Subcutaneous abdominal adipose tissue (tissue), 5 donors: Measurements from ENCODE around the gene MRGPRG.

Source experiments
- H3K27ac ChIP-seq: one replicate; pipeline ENCODE4 v1.7.0; 2013; ENCODE audit warnings: low read depth, mild to moderate bottlenecking, inconsistent platforms, low read length, moderate library complexity
- H3K27me3 ChIP-seq, 5 donors: one replicate each; pipeline ENCODE4 v1.7.0; 2013; ENCODE audit warnings: low read length in 5 of 5, inconsistent platforms in 1 of 5; ENCODE audit not compliant: control insufficient read depth in 5 of 5, insufficient read depth in 4 of 5
- H3K36me3 ChIP-seq, 5 donors: one replicate each; pipeline ENCODE4 v1.7.0; 2013; ENCODE audit warnings: low read length in 5 of 5; ENCODE audit not compliant: control insufficient read depth in 5 of 5, insufficient read depth in 5 of 5
- H3K4me1 ChIP-seq, 5 donors: one replicate each; pipeline ENCODE4 v1.7.0; 2013; ENCODE audit warnings: low read length in 5 of 5, mild to moderate bottlenecking in 3 of 5, moderate library complexity in 1 of 5; ENCODE audit not compliant: control insufficient read depth in 5 of 5, insufficient read depth in 5 of 5
- H3K4me3 ChIP-seq, 5 donors: one replicate each; pipeline ENCODE4 v1.7.0; 2013; ENCODE audit warnings: low read length in 5 of 5, low read depth in 1 of 5
- H3K9ac ChIP-seq, 5 donors: one replicate each; pipeline ENCODE4 v1.7.0; 2013; ENCODE audit warnings: low read length in 5 of 5, mild to moderate bottlenecking in 4 of 5, moderate library complexity in 3 of 5
- H3K9me3 ChIP-seq, 5 donors: one replicate each; pipeline ENCODE4 v1.7.0; 2013; ENCODE audit warnings: low read length in 5 of 5; ENCODE audit not compliant: control insufficient read depth in 5 of 5
- donor health status: healthy.
- donor health status: healthy.
- donor health status: healthy.
- donor health status: healthy.
- donor health status: healthy.

Gene MRGPRG

DNA sequence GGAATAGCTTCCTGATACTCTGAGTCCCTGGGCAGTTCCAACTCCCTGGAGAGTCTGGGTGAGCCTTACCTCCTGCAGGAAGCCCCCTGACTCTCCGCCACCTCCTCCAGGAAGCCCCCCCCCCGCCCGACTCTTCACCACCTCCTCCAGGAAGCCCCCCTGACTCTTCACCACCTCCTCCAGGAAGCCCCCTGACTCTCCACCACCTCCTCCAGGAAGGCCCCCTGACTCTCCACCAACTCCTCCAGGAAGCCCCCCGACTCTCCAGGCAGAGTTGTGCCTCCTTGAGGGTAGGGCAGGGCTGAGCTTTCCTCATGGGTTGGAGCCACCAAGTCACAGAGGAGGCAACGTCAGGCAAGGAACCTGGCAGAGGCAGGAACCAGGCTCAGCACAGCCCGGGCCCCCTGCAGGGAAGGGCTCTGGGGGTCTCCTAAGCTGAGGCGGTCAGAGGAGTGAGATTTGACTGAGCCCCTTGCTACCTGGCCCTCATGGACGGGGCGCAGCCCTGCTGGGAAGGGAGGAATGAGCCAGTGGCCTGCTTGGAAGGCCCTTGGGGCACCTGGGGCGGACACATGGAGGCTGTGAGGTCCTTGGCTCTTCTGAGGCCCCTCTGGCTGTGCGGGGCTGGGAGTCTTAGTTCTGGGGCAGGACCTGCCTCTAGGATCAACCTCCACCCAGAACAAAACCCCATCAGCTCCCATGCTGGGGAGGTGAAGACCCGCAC, 18.1 kb downstream of the MRGPRG start:
- Histone ChIP-seq H3K4me1 (peaks cover 2 to 18% (median 12%) of the 10 kb centered on the region in 5 donors), H3K27ac (no peak overlapping the region), H3K36me3 (no peaks in the 10 kb centered on the region), H3K4me3 (no peak overlapping the region), H3K9me3 (no peaks in the 10 kb centered on the region), H3K27me3 (peaks cover 20 to 59% (median 47%) of the 10 kb centered on the region in 5 donors), H3K9ac (no peak overlapping the region)

DNA sequence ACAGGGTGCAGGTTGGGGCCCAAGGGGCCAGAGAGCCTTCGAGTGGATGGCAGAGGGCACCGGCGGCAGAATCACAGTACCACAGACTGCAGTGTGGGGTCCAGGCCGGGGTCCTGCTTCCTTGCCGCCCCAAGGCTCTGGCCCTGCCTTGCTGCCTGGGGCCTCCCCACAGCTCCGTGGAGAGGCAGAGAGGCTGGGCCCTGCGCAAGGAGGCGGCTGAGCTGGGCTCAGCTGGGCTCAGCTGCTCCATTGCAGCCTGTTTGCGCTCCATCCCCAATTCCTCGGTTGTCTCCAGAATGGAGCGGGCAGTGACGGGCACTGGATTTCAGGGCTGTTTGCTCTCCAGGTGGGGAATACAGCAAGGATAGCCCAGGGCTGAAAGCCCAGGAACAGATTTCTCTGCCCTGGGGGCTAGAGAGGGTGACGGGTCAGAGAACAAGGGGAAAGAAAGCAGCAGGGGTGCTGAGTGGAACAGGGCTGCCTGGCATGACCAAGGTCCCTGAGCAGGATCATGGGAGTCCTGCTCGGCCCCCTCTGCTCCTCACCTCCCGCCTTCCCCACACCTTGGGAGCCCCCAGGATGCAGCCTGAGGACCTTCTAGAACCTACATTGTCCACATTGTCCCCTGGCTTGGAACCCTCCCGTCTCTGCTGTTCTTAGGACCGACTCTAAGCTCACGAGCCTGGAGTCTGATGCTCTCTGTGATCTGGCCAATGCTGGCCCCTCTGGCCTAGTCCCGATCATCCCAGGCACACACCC, 18.9 kb downstream of the MRGPRG start:
- Histone ChIP-seq H3K4me1 (peaks cover 0 to 14% (median 8%) of the 10 kb centered on the region in 5 donors), H3K27ac (no peak overlapping the region), H3K36me3 (no peaks in the 10 kb centered on the region), H3K9me3 (no peaks in the 10 kb centered on the region), H3K9ac (no peak overlapping the region), H3K4me3 (no peak overlapping the region), H3K27me3 (peaks cover 20 to 59% (median 45%) of the 10 kb centered on the region in 5 donors)

DNA sequence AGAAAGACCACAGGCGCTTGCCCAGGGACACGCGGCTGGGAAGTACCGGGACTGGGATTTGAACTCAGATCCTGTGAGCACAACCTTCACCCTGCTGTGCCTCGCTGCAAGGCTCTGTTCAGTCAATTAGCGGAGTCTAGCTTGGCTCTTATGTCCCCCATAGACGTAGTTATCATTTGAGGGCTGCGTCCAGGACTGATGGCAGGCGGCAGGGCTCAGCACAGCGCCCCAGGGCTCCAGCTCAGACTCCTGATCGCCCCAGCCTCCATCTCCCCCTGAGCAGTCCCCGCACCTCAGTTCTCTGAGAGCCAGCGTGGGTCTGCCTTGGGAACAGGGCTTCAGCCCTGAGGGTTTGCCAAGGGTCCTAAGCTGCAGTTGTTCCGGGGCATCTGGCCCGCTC, 19.8 kb downstream of the MRGPRG start:
- Histone ChIP-seq H3K27me3 (peaks cover 17 to 58% (median 45%) of the 10 kb centered on the region in 5 donors), H3K27ac (no peak overlapping the region), H3K9ac (no peak overlapping the region), H3K4me3 (no peak overlapping the region), H3K9me3 (no peaks in the 10 kb centered on the region), H3K36me3 (no peaks in the 10 kb centered on the region), H3K4me1 (peaks cover 0 to 14% (median 7%) of the 10 kb centered on the region in 5 donors)

DNA sequence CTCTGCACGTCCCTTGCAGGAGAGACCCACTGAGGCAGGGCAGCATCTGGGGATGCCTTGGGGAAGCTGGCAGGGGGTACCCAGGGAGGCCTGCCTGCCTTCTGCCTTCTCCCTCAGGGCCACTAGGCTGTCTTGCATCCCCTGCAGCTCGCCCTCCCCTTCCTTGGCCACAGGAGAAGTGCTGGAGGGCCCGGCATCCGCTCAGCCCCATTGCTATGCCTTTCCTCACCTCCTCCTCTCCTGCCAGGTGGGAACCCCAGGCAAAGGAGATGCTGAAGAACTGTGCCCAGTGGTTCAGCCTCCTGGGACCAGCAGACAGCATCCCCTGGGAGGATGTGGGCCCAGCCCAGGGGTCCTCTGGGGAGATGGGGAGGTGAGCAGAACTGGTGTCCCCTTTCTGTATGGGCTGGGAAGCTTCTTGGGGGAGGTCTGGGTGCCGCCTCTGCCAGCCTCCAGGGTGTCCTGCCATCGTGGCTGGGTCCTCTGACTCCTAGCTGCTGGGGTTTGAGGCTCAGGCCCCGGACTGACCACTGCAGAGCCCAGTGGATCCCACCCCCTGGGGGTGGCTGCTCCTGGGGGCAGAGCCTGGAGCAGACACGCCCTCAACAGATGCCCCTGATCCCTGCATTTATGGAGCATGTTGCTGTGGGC, 20.6 kb downstream of the MRGPRG start:
- Histone ChIP-seq H3K27me3 (peaks cover 14 to 50% (median 37%) of the 10 kb centered on the region in 5 donors), H3K9ac (no peak overlapping the region), H3K4me3 (no peak overlapping the region), H3K36me3 (no peaks in the 10 kb centered on the region), H3K4me1 (peaks cover 0 to 6% (median 0%) of the 10 kb centered on the region in 5 donors), H3K9me3 (no peaks in the 10 kb centered on the region), H3K27ac (no peak overlapping the region)

DNA sequence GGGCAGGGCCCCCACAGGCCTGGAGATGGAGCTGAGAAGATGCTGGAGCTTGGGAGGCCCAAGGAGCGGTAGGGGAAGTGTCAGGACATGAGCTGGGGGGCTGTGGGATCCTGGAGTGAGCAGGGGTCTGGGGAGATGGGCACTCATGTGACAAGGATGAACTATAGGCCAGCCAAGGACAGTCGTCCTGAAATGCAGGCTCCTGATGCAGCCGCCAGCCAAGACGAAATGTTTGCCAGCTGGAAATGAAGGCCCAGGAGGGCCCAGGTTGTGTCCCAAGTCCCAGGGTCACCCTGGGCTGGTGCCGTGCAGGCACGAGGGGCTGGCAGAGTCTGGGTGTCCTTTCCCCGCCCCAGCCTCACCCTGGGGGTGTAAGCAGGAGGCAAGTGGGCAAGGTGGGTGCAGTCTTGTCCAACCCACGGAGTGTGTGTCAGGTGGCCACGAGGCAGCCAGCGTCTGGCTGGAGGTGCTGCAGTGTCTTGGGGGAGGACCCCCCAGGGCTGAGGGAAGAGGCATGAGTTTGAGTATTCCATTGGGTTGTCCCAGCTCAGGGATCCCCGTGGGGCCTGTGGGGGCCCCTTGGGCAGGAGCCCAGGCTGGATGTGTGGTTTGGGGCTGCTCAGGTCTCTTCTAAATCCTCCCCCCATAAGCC, 21.4 kb downstream of the MRGPRG start:
- H3K4me1 ChIP-seq: peaks cover 0 to 3% (median 0%) of the 10 kb centered on the region in 5 donors
- H3K36me3 ChIP-seq: no peaks in the 10 kb centered on the region
- no peak overlapping the region for H3K4me3 ChIP-seq
- no peaks in the 10 kb centered on the region for H3K9me3 ChIP-seq
- H3K27ac ChIP-seq: no peak overlapping the region
- peaks cover 7 to 42% (median 31%) of the 10 kb centered on the region in 5 donors for H3K27me3 ChIP-seq
- H3K9ac ChIP-seq: no peak overlapping the region

DNA sequence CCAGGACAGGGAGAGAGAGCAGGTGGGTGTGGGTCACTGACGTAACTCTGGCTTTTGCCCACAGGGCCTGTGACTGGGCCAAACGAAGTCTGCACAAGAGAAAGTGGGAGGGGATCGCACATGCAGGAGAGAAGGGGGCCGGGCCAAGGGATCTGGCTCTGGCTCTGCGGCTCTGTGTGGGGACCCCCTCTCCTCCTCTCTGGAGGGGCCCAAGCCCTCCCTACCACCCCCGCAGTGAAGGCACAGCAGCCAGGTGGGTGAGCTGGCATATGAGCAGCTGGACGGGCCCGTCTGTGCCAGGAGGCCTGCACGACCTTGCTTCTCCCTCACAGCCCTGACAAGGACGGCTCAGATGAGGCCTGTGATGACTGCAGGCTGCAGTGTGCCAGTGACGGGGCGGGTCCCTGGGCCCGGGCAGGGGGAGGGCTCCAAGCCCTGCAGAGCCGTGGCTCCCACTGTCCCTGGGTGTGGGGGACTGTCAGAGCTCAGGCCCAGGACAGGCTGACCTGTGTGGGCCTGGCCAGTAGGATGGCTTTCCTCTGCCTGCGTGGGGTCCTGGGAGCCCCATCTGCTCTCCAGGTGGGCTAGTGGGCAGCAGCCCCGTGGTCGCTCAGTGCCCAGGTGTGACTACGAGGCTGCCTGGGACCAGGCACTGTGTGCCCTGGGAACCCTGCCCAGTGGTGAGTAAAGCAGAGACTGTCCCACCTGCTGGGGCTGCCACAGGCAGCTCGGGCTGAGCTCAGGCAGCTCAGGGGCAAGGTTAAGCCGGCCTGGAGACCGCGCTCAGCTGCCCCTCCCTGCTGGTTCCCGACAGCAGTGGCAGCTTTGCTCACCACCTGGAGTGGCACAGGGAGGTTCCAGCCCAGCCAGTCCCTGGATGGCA, 22.2 kb downstream of the MRGPRG start:
- H3K27ac ChIP-seq: no peak overlapping the region
- H3K9me3 ChIP-seq: no peaks in the 10 kb centered on the region
- no peak overlapping the region for H3K9ac ChIP-seq
- peaks cover 4 to 34% (median 23%) of the 10 kb centered on the region in 5 donors for H3K27me3 ChIP-seq
- H3K36me3 ChIP-seq: no peaks in the 10 kb centered on the region
- peaks cover 0 to 3% (median 0%) of the 10 kb centered on the region in 5 donors for H3K4me1 ChIP-seq
- no peak overlapping the region for H3K4me3 ChIP-seq

DNA sequence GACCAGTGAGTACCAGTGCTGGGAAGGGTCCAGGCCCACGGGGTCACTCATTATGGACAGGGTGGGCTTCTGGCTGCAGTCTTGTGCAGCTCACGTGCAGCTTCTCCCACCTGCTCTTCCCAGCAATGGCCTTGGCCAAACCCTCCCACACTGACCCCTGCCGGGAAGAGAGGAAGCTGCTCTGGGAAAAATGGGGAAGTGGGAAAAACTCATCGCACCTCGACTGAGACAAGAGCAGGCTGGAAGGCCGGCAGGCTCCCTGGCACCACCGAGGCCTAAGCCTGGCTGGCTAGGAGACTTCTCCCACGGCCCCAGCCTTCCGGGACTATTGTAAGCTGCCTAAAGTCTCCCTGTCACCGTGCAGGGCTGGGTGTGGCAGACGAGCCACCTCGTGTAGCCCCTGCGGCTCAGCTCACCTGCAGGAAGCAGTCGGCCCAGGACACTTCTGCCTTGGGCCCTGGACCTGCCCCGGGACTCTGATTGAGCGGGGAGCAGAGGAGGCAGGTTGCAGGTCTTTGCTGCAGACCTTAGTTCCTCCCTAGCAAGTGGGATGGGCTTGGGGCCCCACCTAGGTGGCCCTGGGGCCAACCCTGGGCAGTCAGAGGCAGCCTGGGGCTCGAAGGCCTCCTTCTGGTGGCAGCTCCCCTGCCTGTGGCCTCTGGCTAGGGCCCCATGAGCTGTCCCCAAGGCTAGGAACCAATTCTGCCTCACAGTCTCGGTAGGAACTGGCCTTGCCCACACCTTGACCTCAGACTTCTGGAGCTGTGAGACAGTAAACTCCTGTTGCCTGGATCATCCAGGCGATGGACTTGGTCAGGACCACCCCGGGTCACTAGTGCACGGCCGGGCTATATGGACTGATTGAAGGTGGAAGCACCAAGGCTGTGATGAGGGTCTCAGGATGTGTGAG, 23.1 kb downstream of the MRGPRG start:
- peaks cover 0 to 3% (median 0%) of the 10 kb centered on the region in 5 donors for H3K4me1 ChIP-seq
- no peak overlapping the region for H3K27ac ChIP-seq
- H3K36me3 ChIP-seq: no peaks in the 10 kb centered on the region
- H3K9ac ChIP-seq: no peak overlapping the region
- peaks cover 0 to 25% (median 14%) of the 10 kb centered on the region in 5 donors for H3K27me3 ChIP-seq
- no peak overlapping the region for H3K4me3 ChIP-seq
- no peaks in the 10 kb centered on the region for H3K9me3 ChIP-seq

DNA sequence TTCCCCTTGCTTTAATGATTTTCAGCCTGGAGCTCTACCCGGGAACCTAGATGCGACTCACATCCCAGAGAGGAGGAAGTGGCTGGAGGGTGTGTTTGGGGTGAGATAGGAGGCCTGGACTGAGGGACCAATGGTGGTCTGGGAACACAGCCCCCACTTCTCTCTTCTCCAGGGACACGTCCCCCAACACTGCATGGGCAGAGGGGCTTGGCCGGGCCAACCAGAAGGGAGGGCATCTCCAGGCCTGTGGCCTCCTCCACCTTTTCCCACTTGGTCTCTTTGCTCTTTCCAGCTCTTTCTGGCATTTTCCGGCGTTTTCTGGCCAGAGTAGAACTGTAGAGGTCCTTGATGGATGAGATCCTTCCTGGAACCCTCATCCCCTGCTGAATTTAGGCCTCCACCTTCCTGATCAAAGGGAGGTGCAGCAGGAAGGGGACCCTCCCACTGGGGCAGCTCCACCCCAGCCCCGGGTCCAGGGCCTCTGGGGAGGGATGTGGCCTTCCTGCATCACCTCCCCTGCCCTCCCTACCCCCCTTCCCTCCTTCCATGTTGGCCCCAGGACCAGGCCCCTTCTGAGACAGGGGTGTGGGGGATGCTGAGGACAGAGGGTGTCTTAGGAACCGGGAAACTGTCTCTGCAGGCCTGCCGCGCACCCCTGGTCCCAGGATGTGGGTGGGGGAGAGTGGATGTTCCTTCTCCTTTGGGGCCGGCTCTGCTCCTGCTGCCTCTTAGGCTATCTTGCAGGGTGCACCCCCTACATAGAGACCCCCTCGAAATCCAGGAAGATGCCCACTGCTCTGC, 24.4 kb downstream of the MRGPRG start:
- Histone ChIP-seq H3K9me3 (no peaks in the 10 kb centered on the region), H3K4me1 (peaks cover 0 to 3% (median 0%) of the 10 kb centered on the region in 5 donors), H3K27ac (no peak overlapping the region), H3K4me3 (no peak overlapping the region), H3K27me3 (peaks cover 0 to 25% (median 13%) of the 10 kb centered on the region in 5 donors), H3K36me3 (no peaks in the 10 kb centered on the region), H3K9ac (no peak overlapping the region)
